HG03095 (cell line): ENCODE results near the gene FOXD4.
"Not testable (repeated sequence)": the region's sequence is repeated elsewhere in the genome, so short reads cannot be mapped to it uniquely, and the experiment has no call there.

Experiments
- ATAC-seq: cut with Tn5 transposase; IDR thresholded peaks from one replicate; pipeline ENCODE4 v1.9.1; 2021; ENCODE audit warnings: moderate library complexity; ENCODE audit not compliant: unreplicated experiment

FOXD4 gene

GRCh38 chr9:117995-118467, at the start of gene FOXD4:
Gene FOXD4 (minus strand): TSS chr9:118417. CDS start chr9:118119, 298 bp downstream.
- not testable (repeated sequence) for ATAC-seq

GRCh38 chr9:159871-160270, 41.7 kb upstream of the FOXD4 start:
- not testable (repeated sequence) for ATAC-seq

- ATAC-seq: not testable (repeated sequence)
Observed at GRCh38 chr9:151173-151572, 33.0 kb upstream of the FOXD4 start.

GRCh38 chr9:139880-140279, 21.7 kb upstream of the FOXD4 start:
- not testable (repeated sequence) for ATAC-seq

- ATAC-seq: not testable (repeated sequence)
Observed at GRCh38 chr9:117144-117994, 848 bp downstream of the FOXD4 start.

- ATAC-seq: not testable (repeated sequence)
Observed at GRCh38 chr9:116239-117077, 1.8 kb downstream of the FOXD4 start.

DNA sequence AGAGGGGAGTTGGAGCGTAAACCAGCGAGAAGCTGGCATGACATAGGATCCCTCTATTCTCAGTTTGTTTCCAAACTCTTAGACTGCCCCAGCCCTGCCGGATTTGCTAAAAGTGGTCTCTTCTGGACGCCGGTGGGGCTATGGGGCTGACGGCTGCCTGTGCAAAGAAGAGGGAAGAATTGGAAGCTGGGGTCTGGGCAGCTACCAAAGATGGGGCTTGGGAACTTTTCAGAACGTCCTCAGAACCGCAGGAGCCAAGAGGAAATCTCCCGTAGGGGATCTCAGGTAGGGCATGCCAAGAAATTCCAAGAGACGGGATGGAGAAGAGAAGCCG, 3.1 kb downstream of the FOXD4 start:
- ATAC-seq: not testable (repeated sequence)

DNA sequence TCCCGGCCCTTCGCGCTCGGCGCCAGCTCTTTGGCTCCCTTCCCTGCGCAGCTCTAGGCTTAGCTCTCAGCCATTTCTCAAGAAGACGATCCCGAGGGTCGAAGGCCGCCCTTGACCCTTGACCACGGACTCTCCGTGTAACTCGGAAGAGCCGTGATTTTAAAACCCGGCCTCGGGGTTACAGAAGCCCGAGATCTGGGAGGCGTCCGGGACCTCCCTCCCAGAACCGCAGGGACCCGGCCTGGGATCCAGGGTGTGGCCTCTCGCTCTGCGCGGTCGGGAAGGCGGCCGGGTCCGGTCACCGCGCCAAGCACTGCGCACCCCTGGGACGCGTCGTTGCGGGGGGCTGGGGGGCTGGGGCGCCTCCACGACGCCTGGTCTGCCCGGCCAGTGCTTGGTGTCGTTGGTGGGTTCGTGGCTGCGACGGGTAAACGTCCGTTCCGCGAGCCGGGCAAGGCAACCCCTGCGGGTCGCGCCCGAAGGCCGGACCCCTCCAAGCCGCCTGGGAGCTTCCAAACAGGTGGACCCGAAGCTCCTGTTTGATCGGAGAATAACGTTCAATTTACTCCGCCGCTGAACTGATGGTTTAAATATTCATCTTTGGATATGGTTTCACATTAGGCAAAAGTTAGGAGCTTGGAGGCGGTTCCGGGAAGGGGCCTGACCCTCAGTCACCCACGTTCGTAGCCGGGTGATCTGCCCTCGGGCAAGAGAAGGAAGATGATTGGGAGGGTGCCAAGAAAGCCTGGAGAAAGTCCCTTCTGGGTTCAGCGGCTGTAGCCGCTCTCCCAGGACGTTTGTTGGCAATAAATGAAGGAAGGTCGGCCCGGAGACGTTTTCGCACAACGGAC, 3.7 kb downstream of the FOXD4 start:
- not testable (repeated sequence) for ATAC-seq

- ATAC-seq: not testable (repeated sequence)
Observed at GRCh38 chr9:113468-114266, 4.5 kb downstream of the FOXD4 start.

DNA sequence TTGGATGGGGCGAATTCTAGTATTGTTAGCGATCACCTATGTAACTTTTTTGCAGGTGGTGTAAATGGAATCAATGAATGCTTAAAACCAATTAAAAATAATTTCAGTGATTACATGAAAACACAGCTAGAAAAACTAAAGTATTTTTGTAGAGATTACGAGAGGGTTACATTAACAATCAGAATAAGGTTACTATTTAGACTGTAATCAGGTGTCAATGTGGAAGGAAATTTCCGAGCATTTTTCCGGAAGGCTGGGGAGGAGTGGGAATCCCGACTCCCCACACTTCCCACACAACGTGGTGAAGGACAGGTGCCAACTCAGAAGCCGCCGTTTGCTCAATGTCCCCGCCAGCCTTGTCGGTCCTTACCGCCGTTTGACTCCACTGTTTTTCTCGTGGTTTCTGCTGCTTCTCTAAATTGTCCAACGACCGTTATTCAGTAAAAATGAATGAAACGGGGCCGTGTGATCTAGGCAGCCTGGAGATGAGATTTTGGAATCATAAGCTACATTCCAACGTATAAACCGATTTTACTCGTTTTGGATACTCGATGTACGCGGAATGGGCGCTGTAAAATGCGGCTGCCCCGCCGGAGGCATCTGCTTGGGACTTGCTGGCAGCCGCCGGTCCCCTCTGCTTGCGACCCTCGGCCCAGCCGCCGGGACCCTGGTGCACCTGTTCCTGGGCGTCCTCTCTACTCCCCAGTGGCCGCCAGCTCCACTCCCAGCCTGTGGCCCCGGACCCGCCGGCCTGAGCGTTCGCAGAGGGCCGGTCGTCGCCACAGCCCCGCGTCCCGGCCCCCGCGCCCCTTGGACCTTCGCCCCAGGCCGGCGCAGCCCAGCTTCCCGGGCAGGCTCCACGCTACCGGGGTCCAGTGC, 5.4 kb downstream of the FOXD4 start:
- not testable (repeated sequence) for ATAC-seq

- ATAC-seq: not testable (repeated sequence)
Observed at GRCh38 chr9:110672-111071, 7.5 kb downstream of the FOXD4 start.

GRCh38 chr9:109540-109939, 8.7 kb downstream of the FOXD4 start:
- ATAC-seq: not testable (repeated sequence)

GRCh38 chr9:108742-109495, 9.3 kb downstream of the FOXD4 start:
- ATAC-seq: not testable (repeated sequence)

- not testable (repeated sequence) for ATAC-seq
Observed at GRCh38 chr9:105991-106390, 12.2 kb downstream of the FOXD4 start.

DNA sequence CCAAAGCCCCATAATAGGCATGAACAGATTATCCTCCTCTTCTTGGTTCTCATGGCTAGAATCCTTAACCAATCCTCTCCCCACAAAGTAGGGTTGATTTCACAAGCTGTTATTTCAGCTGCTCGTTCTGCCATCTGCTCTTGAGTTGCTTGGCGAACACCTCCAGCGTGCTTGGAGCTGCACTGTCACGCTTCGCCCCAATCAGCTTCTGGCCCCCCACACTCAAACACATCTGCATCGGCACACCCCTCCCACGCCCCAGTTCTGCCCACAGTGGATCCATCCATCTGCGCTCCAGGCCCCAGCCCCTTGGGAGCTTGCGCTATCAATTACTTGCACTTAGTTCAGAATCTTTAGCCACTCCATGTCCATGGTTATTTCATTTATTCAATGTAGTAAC, 17.8 kb downstream of the FOXD4 start:
- not testable (repeated sequence) for ATAC-seq

DNA sequence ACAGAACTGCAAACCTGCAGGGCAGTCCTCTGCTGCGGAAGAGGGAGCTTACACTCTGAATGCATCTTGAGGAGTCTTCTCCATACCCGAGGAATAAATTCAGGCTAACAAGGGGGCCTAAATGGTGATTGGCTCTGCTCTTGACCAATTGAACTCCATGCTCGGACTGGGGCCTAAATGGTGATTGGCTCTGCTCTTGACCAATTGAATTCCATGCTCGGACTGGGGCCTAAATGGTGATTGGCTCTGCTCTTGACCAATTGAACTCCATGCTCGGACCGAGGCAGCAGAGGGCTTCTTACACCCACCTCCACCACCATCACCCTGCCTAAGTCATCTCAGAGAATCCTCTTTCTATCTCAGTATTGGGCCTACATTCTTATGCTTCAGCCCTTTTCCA, 18.4 kb downstream of the FOXD4 start:
- ATAC-seq: not testable (repeated sequence)

- not testable (repeated sequence) for ATAC-seq
Observed at GRCh38 chr9:98775-99174, 19.4 kb downstream of the FOXD4 start.

GRCh38 chr9:94992-95391, 23.2 kb downstream of the FOXD4 start:
- not testable (repeated sequence) for ATAC-seq
